GM21786 (cell line): ENCODE measurements around the gene CACNG6.
"Not testable (repeated sequence)": the region's sequence is repeated elsewhere in the genome, so short reads cannot be mapped to it uniquely, and the experiment has no call there.

Source experiments
- ATAC-seq: cut with Tn5 transposase; IDR thresholded peaks from one replicate; pipeline ENCODE4 v1.9.1; 2021; ENCODE audit not compliant: unreplicated experiment

Gene CACNG6

DNA sequence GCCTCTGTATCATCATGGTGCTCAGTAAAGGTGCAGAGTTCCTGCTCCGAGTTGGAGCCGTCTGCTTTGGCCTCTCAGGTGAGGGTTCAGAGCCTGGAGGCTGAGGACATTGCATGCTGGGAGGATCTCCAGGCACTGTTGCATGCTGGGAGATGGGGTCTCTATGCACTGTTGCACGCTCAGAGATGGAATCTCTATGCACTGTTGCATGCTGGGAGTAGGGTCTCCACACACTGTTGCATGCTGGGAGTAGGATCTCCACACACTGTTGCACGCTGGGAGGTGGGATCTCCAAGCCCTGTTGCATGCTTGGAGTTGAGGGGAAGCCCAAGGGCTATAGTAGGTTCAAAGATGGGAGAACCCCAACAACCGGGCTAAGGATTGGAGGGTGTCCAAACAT, 8.3 kb downstream of the CACNG6 start:
- no peak for ATAC-seq

DNA sequence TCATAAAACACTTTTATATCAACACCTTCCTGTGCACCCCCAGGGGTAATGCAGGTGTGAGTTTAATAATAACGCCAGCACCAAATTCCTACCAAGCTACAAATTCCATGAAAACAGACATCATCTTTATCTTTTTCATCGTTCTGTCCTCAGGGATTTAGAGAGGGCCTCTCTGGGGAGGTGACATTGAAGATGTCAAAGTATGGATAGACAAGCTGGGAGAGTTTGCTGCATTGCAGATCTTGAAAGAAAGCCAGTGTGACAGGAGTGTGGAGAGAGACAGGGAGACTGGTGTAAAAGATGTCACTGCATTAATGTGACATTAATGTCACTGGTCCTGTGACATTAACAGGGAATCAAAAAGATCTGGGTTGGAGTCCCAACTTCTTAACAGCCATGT, 10.1 kb downstream of the CACNG6 start:
- ATAC-seq = no peak

- ATAC-seq = no peak
Observed at GRCh38 chr19:54002495-54003315, 11.3 kb downstream of the CACNG6 start.

DNA sequence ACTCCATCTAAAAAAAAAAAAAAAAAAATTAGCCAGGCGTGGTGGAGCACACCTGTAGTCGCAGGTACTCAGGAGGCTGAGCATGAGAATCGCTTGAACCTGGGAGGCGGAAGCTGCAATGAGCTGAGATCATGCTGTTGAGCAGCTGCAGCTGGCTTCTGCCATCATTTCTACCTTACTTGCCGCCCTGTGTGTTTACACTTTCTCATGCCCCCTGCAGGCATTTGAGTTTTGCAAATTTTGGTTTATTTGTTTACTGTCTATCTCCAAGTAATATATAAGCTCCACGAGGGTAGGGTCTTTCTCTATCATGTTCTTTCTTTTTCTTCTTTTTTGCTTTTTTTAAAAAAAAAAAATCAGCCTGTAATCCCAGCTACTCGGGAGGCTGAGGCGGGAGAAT, 18.0 kb downstream of the CACNG6 start:
- ATAC-seq = no peak

- no peak for ATAC-seq
Observed at GRCh38 chr19:54010474-54010873, 19.0 kb downstream of the CACNG6 start.

DNA sequence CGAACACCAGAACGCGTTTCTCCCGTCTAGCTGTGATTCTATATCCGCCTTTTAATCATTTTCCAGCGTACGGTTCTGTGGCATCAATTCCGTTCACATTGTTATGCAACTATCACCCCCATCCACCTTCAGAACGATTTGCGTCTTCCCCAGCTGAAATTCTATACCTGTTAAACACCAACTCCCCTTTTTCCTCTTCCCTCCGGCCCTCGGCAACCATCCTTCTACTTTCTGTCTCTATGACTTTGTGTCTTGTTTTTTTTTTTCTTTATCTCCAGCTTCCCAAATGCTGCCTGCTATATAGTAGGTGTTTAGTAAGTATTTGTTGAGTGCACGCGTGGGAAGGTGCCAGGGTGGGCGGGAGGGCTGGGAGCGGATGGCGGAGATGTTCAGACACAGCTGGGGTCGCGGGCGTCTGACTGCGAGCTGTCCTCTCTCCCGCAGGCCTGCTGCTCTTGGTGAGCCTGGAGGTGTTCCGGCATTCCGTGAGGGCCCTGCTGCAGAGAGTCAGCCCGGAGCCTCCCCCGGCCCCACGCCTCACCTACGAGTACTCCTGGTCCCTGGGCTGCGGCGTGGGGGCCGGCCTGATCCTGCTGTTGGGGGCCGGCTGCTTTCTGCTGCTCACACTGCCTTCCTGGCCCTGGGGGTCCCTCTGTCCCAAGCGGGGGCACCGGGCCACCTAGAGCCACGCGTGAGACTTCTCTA, 20.2 kb downstream of the CACNG6 start:
- ATAC-seq = no peak

DNA sequence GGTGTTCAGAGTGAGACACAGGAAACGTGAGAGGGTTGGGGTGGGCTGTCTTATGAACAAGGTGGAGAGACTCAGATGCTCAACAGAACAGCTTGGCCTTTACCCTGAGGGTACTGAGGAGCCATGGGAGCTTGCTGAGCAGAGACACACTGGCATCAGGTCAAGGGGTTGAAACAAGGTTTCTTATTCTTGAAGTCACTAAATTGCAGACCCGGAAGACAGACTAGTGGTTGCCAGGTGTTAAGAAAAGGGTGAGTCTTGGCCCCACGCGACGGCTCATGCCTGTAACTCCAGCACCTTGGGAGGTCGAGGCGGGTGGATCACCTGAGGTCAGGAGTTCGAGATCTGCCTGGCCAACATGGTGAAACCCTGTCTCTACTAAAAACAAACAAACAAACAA, 22.4 kb downstream of the CACNG6 start:
- ATAC-seq = no peak

DNA sequence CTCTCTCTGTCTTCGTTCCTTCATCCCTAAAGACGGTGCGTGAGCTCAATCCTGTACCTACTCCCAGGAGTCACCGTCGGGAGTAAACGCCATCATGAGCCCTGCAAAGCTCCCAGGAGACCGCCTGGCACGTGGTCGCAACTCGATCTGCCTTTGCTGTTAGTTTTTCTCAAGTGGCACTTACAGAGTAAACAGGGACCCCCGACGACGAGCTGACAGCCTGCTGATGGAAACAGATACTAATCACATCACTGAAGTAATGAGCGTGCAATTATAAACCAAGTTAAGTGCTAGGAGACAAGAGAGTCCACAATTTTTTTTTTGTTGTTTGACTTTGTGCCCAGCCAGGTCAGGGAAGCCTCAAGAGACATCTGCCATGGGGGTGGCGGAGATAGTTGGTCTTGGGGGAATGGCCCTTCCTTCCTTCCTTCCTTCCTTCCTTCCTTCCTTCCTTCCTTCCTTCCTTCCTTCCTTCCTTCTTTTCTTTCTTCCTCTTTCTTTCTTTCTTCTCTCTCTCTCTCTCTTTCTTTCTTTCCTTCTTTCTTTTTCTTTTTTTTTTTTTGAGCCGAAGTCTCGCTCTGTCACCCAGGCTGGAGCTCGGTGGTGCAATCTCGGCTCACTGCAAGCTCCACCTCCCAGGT, 23.6 kb downstream of the CACNG6 start:
- no peak for ATAC-seq

DNA sequence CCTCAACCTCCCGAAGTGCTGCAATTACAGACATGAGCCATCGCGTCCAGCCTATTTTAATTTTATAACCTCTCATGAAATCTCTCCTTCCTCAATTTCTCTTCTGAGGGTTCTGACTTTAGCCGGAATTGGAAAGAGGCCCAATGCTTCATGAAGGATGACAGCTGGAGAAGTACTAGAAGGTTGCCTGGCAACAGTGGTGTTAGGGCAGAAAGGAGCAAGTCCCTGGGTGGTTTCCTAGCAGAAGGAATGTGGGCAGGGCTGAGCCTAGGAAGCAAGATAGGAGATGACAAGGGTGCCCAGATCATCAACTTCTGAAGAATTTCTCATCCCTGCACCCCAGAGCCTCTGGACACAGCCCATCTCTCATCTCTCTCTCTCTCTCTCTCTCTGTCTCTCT, 25.8 kb downstream of the CACNG6 start:
- ATAC-seq = no peak

DNA sequence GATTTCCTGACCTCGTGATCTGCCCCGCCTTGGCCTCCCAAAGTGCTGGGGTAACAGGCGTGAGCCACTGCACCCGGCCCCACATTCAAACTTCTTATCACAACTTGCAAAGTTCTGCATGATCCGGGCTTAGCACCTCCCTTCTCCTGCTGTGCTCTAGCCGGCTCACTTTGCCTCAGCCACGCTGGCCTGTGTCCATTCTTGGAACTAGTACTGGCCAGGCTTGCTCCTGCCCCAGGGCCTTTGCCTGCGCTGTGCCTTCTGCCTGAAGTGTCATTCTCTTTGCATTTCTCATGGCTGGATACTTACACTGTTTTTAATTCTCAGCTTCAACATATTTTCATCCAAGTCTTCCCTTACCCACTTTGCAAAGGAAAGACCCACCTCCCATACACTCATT, 29.9 kb downstream of the CACNG6 start:
- no peak for ATAC-seq

GRCh38 chr19:54021932-54022331, 30.5 kb downstream of the CACNG6 start:
- ATAC-seq = no peak

- ATAC-seq = no peak
Observed at GRCh38 chr19:54023191-54023590, 31.8 kb downstream of the CACNG6 start.

DNA sequence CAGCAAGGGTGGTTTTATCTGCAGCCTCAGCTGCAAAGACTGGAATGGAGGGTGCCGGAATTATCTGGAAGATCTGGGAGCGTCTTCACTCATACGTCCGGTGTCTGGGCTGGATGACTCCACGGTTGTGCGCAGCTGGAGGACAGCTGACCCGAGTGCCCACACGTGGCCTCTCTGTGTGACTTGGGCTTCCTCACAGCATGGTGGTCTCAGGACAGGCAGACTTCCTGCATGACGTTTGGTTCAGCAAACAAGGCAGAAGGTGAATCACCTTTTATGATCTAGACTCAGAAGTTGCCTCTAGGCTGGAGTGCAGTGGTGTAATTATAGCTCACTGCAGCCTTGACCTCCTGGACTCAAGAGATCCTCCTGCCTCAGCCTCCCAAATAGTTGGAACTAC, 33.2 kb downstream of the CACNG6 start:
- no peak for ATAC-seq

- no peak for ATAC-seq
Observed at GRCh38 chr19:54026656-54027055, 35.2 kb downstream of the CACNG6 start.

DNA sequence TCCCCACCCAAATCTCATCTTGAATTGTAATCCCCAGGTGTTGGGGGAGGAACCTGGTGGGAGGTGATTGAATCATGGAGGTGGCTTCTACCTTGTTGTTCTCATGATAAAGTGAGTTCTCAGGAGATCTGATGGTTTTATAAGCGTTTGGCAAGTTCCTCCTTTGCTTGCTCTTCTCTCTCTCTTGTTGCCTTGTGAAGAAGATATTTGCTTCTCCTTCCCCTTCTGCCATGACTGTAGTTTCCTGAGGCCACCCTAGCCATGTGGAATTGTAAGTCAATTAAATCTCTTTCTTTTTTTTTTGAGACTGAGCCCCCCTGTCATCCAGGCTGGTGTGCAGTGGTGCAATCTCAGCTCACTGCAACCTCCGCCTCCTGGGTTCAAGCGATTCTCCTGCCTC, 37.9 kb downstream of the CACNG6 start:
- ATAC-seq = no peak

DNA sequence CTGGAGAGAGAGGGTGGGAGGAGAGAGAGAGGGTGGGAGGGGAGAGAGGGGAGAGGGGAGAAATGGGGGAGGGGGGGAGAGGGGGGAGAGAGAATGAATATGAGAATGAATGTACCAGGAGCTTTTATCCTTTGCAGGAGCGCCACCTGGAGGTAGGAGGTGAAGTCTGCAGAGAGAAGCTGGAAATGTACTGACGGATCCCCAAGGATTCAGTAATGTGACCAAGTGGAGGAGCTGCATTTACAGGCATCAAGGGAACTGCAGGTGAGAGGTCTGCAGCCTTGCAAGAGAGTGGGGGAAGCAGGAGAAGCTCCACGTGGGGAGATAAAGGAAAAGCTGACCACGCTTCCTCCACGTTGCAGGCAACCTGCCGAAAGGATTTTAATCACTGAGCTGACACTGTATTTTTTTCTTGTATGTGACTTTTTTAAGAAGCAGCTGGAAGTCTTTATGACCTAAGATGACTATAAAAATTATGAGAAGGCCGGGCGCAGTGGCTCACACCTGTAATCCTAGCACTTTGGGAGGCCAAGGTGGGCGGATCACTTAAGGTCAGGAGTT, 38.6 kb downstream of the CACNG6 start:
- no peak for ATAC-seq

- ATAC-seq = no peak
Observed at GRCh38 chr19:54030895-54031586, 39.6 kb downstream of the CACNG6 start.

DNA sequence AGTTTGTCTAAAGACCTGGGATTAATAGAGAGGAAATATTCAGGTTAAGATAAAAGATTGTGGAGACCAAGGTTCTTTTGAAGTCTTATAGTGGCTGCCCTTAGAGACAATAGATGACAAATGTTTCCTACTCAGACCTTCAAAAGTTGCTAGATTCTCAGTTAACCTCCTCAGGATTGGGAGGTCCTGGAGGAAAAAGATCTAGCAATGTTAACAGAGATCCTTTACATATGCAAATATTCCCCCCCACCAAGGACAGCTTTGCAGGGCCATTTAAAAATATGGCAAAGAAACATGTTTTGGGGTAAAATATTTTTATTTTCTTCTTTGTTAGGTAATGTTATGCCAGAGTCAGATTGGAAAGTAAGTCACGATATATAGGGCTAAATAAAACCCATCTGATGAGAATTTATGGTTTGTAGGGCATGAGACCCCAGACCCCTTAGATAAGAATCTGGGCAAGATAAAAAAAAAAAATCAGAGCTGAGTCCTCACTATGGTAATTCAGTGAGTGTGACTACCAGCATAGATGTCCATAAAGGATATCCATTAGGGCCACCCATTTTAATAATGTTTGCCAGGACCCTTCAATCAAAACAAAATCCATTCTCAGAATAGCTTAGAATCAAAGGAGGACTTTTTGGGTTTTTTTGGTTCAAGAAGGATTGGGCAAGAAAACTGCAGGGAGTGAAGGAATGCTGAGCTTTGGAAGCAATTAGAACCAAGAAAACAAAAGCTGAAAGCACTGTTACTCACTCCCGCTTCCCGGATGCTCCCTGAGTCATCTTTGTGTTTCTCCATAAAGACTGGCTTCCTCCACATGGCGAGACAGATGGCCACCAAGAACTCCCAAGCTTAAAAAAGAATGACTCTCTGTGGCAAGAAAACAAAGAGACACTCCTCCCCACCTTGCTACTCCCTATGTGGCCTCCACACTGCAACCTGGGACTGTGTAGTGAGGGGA, 44.1 kb downstream of the CACNG6 start:
- no peak for ATAC-seq

DNA sequence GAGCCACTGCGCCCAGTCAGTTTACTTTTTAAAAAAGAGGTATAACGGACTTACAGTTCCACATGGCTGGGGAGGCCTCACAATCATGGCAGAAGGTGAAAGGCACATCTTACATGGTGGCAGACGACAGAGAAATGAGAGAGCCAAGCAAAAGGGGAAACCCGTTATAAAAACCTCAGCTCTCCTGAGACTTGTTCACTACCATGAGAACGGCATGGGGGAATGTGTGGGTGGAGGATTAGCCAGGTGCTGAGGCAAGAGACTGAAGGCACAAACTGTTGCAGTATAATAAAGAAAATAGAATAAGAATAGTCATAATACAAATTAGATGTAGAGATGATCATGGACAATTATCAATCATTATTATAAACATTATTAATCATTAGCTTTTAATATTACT, 45.1 kb downstream of the CACNG6 start:
- not testable (repeated sequence) for ATAC-seq

GRCh38 chr19:54040003-54040402, 48.6 kb downstream of the CACNG6 start:
- no peak for ATAC-seq
